Esophagus muscularis mucosa (tissue), 4 donors: ENCODE measurements around the gene STAT3.

Experiments
- CTCF ChIP-seq, 3 experiments: fragments of 200-600 bp in 2 of 3; fragments of 450-650 bp in 1 of 3; sonication (generic) in 2 of 3; IDR thresholded peaks; one replicate each; pipeline ENCODE4 v1.5.1; 2017 to 2019; ENCODE audit warnings: antibody characterized with exemption in 3 of 3, mild to moderate bottlenecking in 2 of 3, moderate library complexity in 1 of 3
- EP300 ChIP-seq: sonication (generic); formaldehyde crosslinking; IDR thresholded peaks from one replicate; pipeline ENCODE4 v1.6.1; 2017; ENCODE audit warnings: antibody characterized with exemption
- POLR2A ChIP-seq: fragments of 450-650 bp; IDR thresholded peaks from one replicate; pipeline ENCODE4 v1.6.1; 2017; ENCODE audit warnings: antibody characterized with exemption, moderate library complexity, mild to moderate bottlenecking, low read depth

GRCh38 chr17:42378959-42379594 is 9.2 kb downstream of the STAT3 start:
- TF ChIP-seq CTCF (IDR thresholded peaks at IDR 0.05) (no peak), POLR2A (no peak), EP300 (no peak)
